ENCODE data around the gene NFIL3. TPM values are rescaled to one million over a fixed set of nuclear protein-coding genes. Genes with fewer than 3 reads are reported as not detected.

NFIL3 gene
- polyA plus RNA-seq, 1 of the 3 experiments (the other 2 are of a cell fraction) = 9.3 TPM

- Histone ChIP-seq H3K4me1 (ENCODE audit: control insufficient read depth in 1 of 2, insufficient read depth in 2 of 2, low read depth in 1 of 2, low read length in 1 of 2) (peaks cover 3 to 12% of the 10 kb centered on the region in 2 experiments; a peak in 3 of 4 replicates), H3K27me3 (ENCODE audit: insufficient read depth) (no peaks in the 10 kb centered on the region), H3K79me2 (ENCODE audit: insufficient read depth) (peaks cover 42% of the 10 kb centered on the region), H3K4me2 (peak overlapping the region; percentile 89; the same call in 1 of the 2 replicates), H3K9me3 (no peaks in the 10 kb centered on the region), H3K9ac (no peak overlapping the region), H2AFZ (ENCODE audit: low read depth) (no peak overlapping the region), H3K4me3 (ENCODE audit: low read depth in 2 of 2, low read length in 1 of 2) (no peak overlapping the region; a peak in 1 of 4 replicates), H3K36me3 (replicated peaks in 1 of 2; ENCODE audit: control insufficient read depth in 1 of 2, insufficient read depth in 2 of 2, low read length in 1 of 2) (peaks cover 6 to 10% of the 10 kb centered on the region in 2 experiments), H3K27ac (ENCODE audit: low read depth in 2 of 2, low read length in 1 of 2) (no peak overlapping the region), H3F3A (replicated peaks; ENCODE audit: insufficient read depth) (no peaks in the 10 kb centered on the region), H3K9me2 (no peaks in the 10 kb centered on the region), H4K20me1 (ENCODE audit: insufficient read depth) (no peaks in the 10 kb centered on the region)
- ChIA-PET CTCF (no interaction called here), POLR2A (no interaction called here)
- TF ChIP-seq FOXJ3 (CRISPR knock-in tag; IDR thresholded peaks at IDR 0.05) (no peak), YY1 (IDR thresholded peaks at IDR 0.05; ENCODE audit: low read depth) (no peak), RCOR1 (IDR thresholded peaks at IDR 0.05; ENCODE audit: low read length) (no peak), RXRA (IDR thresholded peaks at IDR 0.05; ENCODE audit: borderline replicate concordance, low read depth) (no peak), RFX5 (IDR thresholded peaks at IDR 0.05; ENCODE audit: low read length) (no peak), GATA2 (CRISPR knock-in tag; IDR thresholded peaks at IDR 0.05) (no peak), CHD2 (IDR thresholded peaks at IDR 0.05; ENCODE audit: low read length, partially characterized antibody) (no peak), TAF1 (IDR thresholded peaks at IDR 0.05; ENCODE audit: borderline replicate concordance, low read depth, low read length) (no peak), GABPA (IDR thresholded peaks at IDR 0.05; ENCODE audit: low read depth) (no peak), MAX (IDR thresholded peaks at IDR 0.05; ENCODE audit: low read depth) (no peak), FOXM1 (IDR thresholded peaks at IDR 0.05; ENCODE audit: low read depth) (no peak), POLR2AphosphoS5 (IDR thresholded peaks at IDR 0.05; ENCODE audit: low read depth, low read length) (no peak), EZH2phosphoT487 (IDR thresholded peaks at IDR 0.05; ENCODE audit: borderline replicate concordance, low read depth) (no peak), REST (IDR thresholded peaks at IDR 0.05; ENCODE audit: low read depth, low read length) (no peak), SIN3A (IDR thresholded peaks at IDR 0.05; ENCODE audit: borderline replicate concordance, low read depth, low read length) (no peak), ELF1 (IDR thresholded peaks at IDR 0.05) (no peak), CTCF (IDR thresholded peaks at IDR 0.05) (no peak)
- no peak for DNase-seq
- 69% methylated on average over 7 of the region's 7 CpGs for WGBS (ENCODE audit: low lambda C conversion rate)
Observed at GRCh38 chr9:91359734-91360470, 63.7 kb downstream of the NFIL3 start.

Data from SK-N-SH (cell line).